PC-9 (cell line): ENCODE data around the gene SH3RF3.

Experiments used
- EZH2 ChIP-seq: fragments of 200-600 bp; sonication (generic); IDR thresholded peaks from 2 replicates; pipeline ENCODE4 v1.8.0; 2017; ENCODE audit warnings: antibody characterized with exemption, low read depth
- TF ChIP-seq, protein P1 (sequence below): fragments of 200-600 bp; sonication (generic); conservative IDR thresholded peaks from 2 replicates; pipeline ENCODE4 v1.6.1; 2017; ENCODE audit warnings: mixed run types, antibody characterized with exemption, mild to moderate bottlenecking, moderate library complexity

DNA sequence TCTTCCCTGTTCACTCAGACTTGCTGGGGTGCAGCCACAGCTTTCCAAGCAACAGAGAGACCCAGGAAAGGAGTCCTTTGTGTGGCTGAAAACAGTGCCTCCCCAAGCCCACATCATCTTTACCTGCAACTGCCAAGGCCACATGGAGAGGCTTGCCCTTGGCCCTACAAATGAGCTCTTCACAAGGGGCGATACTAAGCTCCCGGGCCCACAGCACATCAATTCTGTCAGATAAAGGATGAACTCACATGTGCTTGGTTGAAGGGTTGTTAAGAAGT is 42.3 kb upstream of the SH3RF3 start:
- TF ChIP-seq EZH2, result no peak
- TF ChIP-seq, protein P1, sequence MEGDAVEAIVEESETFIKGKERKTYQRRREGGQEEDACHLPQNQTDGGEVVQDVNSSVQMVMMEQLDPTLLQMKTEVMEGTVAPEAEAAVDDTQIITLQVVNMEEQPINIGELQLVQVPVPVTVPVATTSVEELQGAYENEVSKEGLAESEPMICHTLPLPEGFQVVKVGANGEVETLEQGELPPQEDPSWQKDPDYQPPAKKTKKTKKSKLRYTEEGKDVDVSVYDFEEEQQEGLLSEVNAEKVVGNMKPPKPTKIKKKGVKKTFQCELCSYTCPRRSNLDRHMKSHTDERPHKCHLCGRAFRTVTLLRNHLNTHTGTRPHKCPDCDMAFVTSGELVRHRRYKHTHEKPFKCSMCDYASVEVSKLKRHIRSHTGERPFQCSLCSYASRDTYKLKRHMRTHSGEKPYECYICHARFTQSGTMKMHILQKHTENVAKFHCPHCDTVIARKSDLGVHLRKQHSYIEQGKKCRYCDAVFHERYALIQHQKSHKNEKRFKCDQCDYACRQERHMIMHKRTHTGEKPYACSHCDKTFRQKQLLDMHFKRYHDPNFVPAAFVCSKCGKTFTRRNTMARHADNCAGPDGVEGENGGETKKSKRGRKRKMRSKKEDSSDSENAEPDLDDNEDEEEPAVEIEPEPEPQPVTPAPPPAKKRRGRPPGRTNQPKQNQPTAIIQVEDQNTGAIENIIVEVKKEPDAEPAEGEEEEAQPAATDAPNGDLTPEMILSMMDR, result no peak
